ENCODE data around the gene SND1. TPM values are rescaled to one million over a fixed set of nuclear protein-coding genes. Genes with fewer than 3 reads are reported as not detected.
"Not testable (repeated sequence)": the region's sequence is repeated elsewhere in the genome, so short reads cannot be mapped to it uniquely, and the experiment has no call there.

The SND1 gene
- total and polyA plus RNA-seq, 7 experiments from 2014 or later: 68.6 to 253 (median 137) TPM

- intact Hi-C loops (cut with micrococcal nuclease): no loop called here
- H3K36me3 ChIP-seq (ENCODE audit: control insufficient read depth in 2 of 3, insufficient read depth in 3 of 3, low read length in 3 of 3): peaks cover 0 to 7% (median 0%) of the 10 kb centered on the region in 3 experiments
- CTCF ChIA-PET: no interaction called here
Measured at GRCh38 chr7:127671341-127671740, 19.3 kb downstream of the SND1 start.

GRCh38 chr7:127673902-127674301 is 21.9 kb downstream of the SND1 start:
- Mint-ChIP-seq H3K9me3 (peaks cover 0 to 12% (median under 1%) of the 10 kb centered on the region in 11 donors), H3K36me3 (peaks cover 2 to 68% (median 61%) of the 10 kb centered on the region in 5 donors), H3K27me3 (no peaks in the 10 kb centered on the region), H3K4me1 (peaks cover 0 to 33% (median 26%) of the 10 kb centered on the region in 7 donors), H3K27ac (no peak overlapping the region), H3K4me3 (no peak overlapping the region)
- ATAC-seq (no peak), DNase-seq (no peak)
- no peaks in the 10 kb centered on the region for H3K4me1 ChIP-seq (ENCODE audit: control insufficient read depth in 2 of 2, insufficient read depth in 2 of 2, low read length in 2 of 2)
- CTCF ChIA-PET: interaction anchor here (0.6 kb wide), 1 partner anchor 753 kb away, joined by 3 read pairs; no protein-coding TSS in a partner anchor
- intact Hi-C loops (cut with micrococcal nuclease): no loop called here
- peaks cover 0 to 23% (median 0%) of the 10 kb centered on the region in 3 experiments for H3K36me3 ChIP-seq (ENCODE audit: control insufficient read depth in 2 of 3, insufficient read depth in 3 of 3, low read length in 3 of 3)
- H3K4me3 ChIP-seq (ENCODE audit: low read length): no peak overlapping the region
- POLR2A ChIA-PET: no interaction called here
- no peak overlapping the region for H3K27ac ChIP-seq (ENCODE audit: low read depth, low read length)
- H3K27me3 ChIP-seq (ENCODE audit: control insufficient read depth in 2 of 2, insufficient read depth in 2 of 2, low read length in 2 of 2): no peaks in the 10 kb centered on the region
- peaks cover 0 to 4% (median 0%) of the 10 kb centered on the region in 3 experiments for H3K9me3 ChIP-seq (ENCODE audit: control insufficient read depth in 2 of 3, low read length in 3 of 3)

More at GRCh38 chr7:127671341-127671740, 19.3 kb downstream of the SND1 start:
- Histone ChIP-seq H3K4me1 (ENCODE audit: control insufficient read depth in 2 of 2, insufficient read depth in 2 of 2, low read length in 2 of 2) (no peaks in the 10 kb centered on the region), H3K27ac (ENCODE audit: low read depth, low read length) (no peak overlapping the region), H3K27me3 (ENCODE audit: control insufficient read depth in 2 of 2, insufficient read depth in 2 of 2, low read length in 2 of 2) (no peaks in the 10 kb centered on the region), H3K9me3 (ENCODE audit: control insufficient read depth in 2 of 3, low read length in 3 of 3) (no peaks in the 10 kb centered on the region), H3K4me3 (ENCODE audit: low read length) (no peak overlapping the region)
- no peak overlapping the region for H3K27ac Mint-ChIP-seq
- peaks cover 0 to 3% (median 0%) of the 10 kb centered on the region in 11 donors for H3K9me3 Mint-ChIP-seq
- POLR2A ChIA-PET: no interaction called here
- no peaks in the 10 kb centered on the region for H3K27me3 Mint-ChIP-seq
- no peak for ATAC-seq
- H3K4me1 Mint-ChIP-seq: peaks cover 21 to 48% (median 45%) of the 10 kb centered on the region in 7 donors
- H3K4me3 Mint-ChIP-seq: no peak overlapping the region
- peaks cover 0 to 50% (median 41%) of the 10 kb centered on the region in 5 donors for H3K36me3 Mint-ChIP-seq
- no peak for DNase-seq

GRCh38 chr7:127674361-127674760 is 22.4 kb downstream of the SND1 start:
- H3K4me3 Mint-ChIP-seq: no peak overlapping the region
- H3K27me3 Mint-ChIP-seq: no peaks in the 10 kb centered on the region
- no peak overlapping the region for H3K27ac Mint-ChIP-seq
- POLR2A ChIA-PET: no interaction called here
- H3K4me1 ChIP-seq (ENCODE audit: control insufficient read depth in 2 of 2, insufficient read depth in 2 of 2, low read length in 2 of 2): no peaks in the 10 kb centered on the region
- peaks cover 0 to 33% (median 21%) of the 10 kb centered on the region in 7 donors for H3K4me1 Mint-ChIP-seq
- peaks cover 0 to 17% (median 3%) of the 10 kb centered on the region in 11 donors for H3K9me3 Mint-ChIP-seq
- peaks cover 4 to 67% (median 63%) of the 10 kb centered on the region in 5 donors for H3K36me3 Mint-ChIP-seq
- no peak for ATAC-seq
- intact Hi-C loops (cut with micrococcal nuclease): no loop called here
- no peak for DNase-seq
- H3K27ac ChIP-seq (ENCODE audit: low read depth, low read length): no peak overlapping the region
- no peak overlapping the region for H3K4me3 ChIP-seq (ENCODE audit: low read length)
- H3K27me3 ChIP-seq (ENCODE audit: control insufficient read depth in 2 of 2, insufficient read depth in 2 of 2, low read length in 2 of 2): no peaks in the 10 kb centered on the region
- peaks cover 0 to 7% (median 0%) of the 10 kb centered on the region in 3 experiments for H3K9me3 ChIP-seq (ENCODE audit: control insufficient read depth in 2 of 3, low read length in 3 of 3)
- H3K36me3 ChIP-seq (ENCODE audit: control insufficient read depth in 2 of 3, insufficient read depth in 3 of 3, low read length in 3 of 3): peaks cover 0 to 26% (median 0%) of the 10 kb centered on the region in 3 experiments
- CTCF ChIA-PET: no interaction called here

- Mint-ChIP-seq H3K4me1 (peaks cover 3 to 31% (median 18%) of the 10 kb centered on the region in 7 donors), H3K9me3 (peaks cover 2 to 23% (median 8%) of the 10 kb centered on the region in 11 donors), H3K36me3 (peaks cover 9 to 69% (median 66%) of the 10 kb centered on the region in 5 donors)
- H3K27ac Mint-ChIP-seq; H3K4me3 Mint-ChIP-seq; DNase-seq; H3K27ac ChIP-seq (ENCODE audit: low read depth, low read length); CTCF ChIA-PET; H3K27me3 Mint-ChIP-seq; POLR2A ChIA-PET; H3K4me1 ChIP-seq (ENCODE audit: control insufficient read depth in 2 of 2, insufficient read depth in 2 of 2, low read length in 2 of 2); ATAC-seq; H3K27me3 ChIP-seq (ENCODE audit: control insufficient read depth in 2 of 2, insufficient read depth in 2 of 2, low read length in 2 of 2); H3K4me3 ChIP-seq (ENCODE audit: low read length); intact Hi-C loops (cut with micrococcal nuclease): not testable (repeated sequence)
- peaks cover 0 to 26% (median 0%) of the 10 kb centered on the region in 3 experiments for H3K36me3 ChIP-seq (ENCODE audit: control insufficient read depth in 2 of 3, insufficient read depth in 3 of 3, low read length in 3 of 3)
- H3K9me3 ChIP-seq (ENCODE audit: control insufficient read depth in 2 of 3, low read length in 3 of 3): peaks cover 0 to 12% (median 0%) of the 10 kb centered on the region in 3 experiments
Measured at GRCh38 chr7:127674923-127675322, 22.9 kb downstream of the SND1 start.

GRCh38 chr7:127675721-127676120 is 23.7 kb downstream of the SND1 start:
- intact Hi-C loops (cut with micrococcal nuclease): no loop called here
- H3K36me3 ChIP-seq (ENCODE audit: control insufficient read depth in 2 of 3, insufficient read depth in 3 of 3, low read length in 3 of 3): peaks cover 0 to 26% (median 0%) of the 10 kb centered on the region in 3 experiments
- no peak overlapping the region for H3K27ac ChIP-seq (ENCODE audit: low read depth, low read length)
- H3K27me3 ChIP-seq (ENCODE audit: control insufficient read depth in 2 of 2, insufficient read depth in 2 of 2, low read length in 2 of 2): no peaks in the 10 kb centered on the region
- no peak for ATAC-seq
- peaks cover 0 to 12% (median 0%) of the 10 kb centered on the region in 3 experiments for H3K9me3 ChIP-seq (ENCODE audit: control insufficient read depth in 2 of 3, low read length in 3 of 3)
- no peak overlapping the region for H3K4me3 Mint-ChIP-seq
- H3K9me3 Mint-ChIP-seq: peaks cover 4 to 31% (median 12%) of the 10 kb centered on the region in 11 donors
- CTCF ChIA-PET: no interaction called here
- peak overlapping the region in 1 of 9 donors; percentile 4 for H3K27ac Mint-ChIP-seq
- no peak for DNase-seq
- POLR2A ChIA-PET: no interaction called here
- H3K4me1 Mint-ChIP-seq: peaks cover 5 to 31% (median 20%) of the 10 kb centered on the region in 7 donors
- H3K36me3 Mint-ChIP-seq: peaks cover 10 to 76% (median 65%) of the 10 kb centered on the region in 5 donors
- H3K27me3 Mint-ChIP-seq: no peaks in the 10 kb centered on the region
- no peak overlapping the region for H3K4me3 ChIP-seq (ENCODE audit: low read length)
- no peaks in the 10 kb centered on the region for H3K4me1 ChIP-seq (ENCODE audit: control insufficient read depth in 2 of 2, insufficient read depth in 2 of 2, low read length in 2 of 2)

GRCh38 chr7:127677433-127678230 is 25.6 kb downstream of the SND1 start:
- H3K36me3 ChIP-seq (ENCODE audit: control insufficient read depth in 2 of 3, insufficient read depth in 3 of 3, low read length in 3 of 3): peaks cover 0 to 26% (median 0%) of the 10 kb centered on the region in 3 experiments
- peak overlapping the region in 1 of 9 donors; percentile 33 for H3K27ac Mint-ChIP-seq
- POLR2A ChIA-PET: no interaction called here

More at GRCh38 chr7:127677433-127678230, 25.6 kb downstream of the SND1 start:
- peaks cover 5 to 36% (median 26%) of the 10 kb centered on the region in 7 donors for H3K4me1 Mint-ChIP-seq
- intact Hi-C loops (cut with micrococcal nuclease): no loop called here
- H3K27ac ChIP-seq (ENCODE audit: low read depth, low read length): no peak overlapping the region
- H3K27me3 ChIP-seq (ENCODE audit: control insufficient read depth in 2 of 2, insufficient read depth in 2 of 2, low read length in 2 of 2): no peaks in the 10 kb centered on the region
- peaks cover 10 to 68% (median 61%) of the 10 kb centered on the region in 5 donors for H3K36me3 Mint-ChIP-seq
- H3K9me3 Mint-ChIP-seq: peaks cover 4 to 31% (median 14%) of the 10 kb centered on the region in 11 donors
- no peak overlapping the region for H3K4me3 Mint-ChIP-seq
- H3K4me1 ChIP-seq (ENCODE audit: control insufficient read depth in 2 of 2, insufficient read depth in 2 of 2, low read length in 2 of 2): no peaks in the 10 kb centered on the region
- no peak overlapping the region for H3K4me3 ChIP-seq (ENCODE audit: low read length)
- H3K9me3 ChIP-seq (ENCODE audit: control insufficient read depth in 2 of 3, low read length in 3 of 3): peaks cover 0 to 12% (median 0%) of the 10 kb centered on the region in 3 experiments
- H3K27me3 Mint-ChIP-seq: no peaks in the 10 kb centered on the region
- CTCF ChIA-PET: interaction anchor here (1.0 kb wide), 1 partner anchor 31 kb away, joined by 4 read pairs; no protein-coding TSS in a partner anchor
- ATAC-seq (no peak), DNase-seq (no peak)
